Glomerular visceral epithelial cell (primary cell): ENCODE results near the gene VIP.

Source experiments
- DNase-seq: peaks from one replicate; pipeline ENCODE4 v3.0.0-alpha.2; 2016; ENCODE audit errors: extremely low spot score

Gene VIP

GRCh38 chr6:152783217-152783878 lies 32.8 kb downstream of the VIP start:
- DNase-seq: no peak

GRCh38 chr6:152794696-152795095 lies 44.1 kb downstream of the VIP start:
- no peak for DNase-seq

- no peak for DNase-seq
Measured at GRCh38 chr6:152804150-152804549, 53.6 kb downstream of the VIP start.
